ENCODE measurements around the gene GASK1A.

Gene GASK1A

GRCh38 chr3:42946050-42946449 lies 33.1 kb upstream of the GASK1A start:
- ChIA-PET CTCF (no interaction called here), POLR2A (no interaction called here)
- TF ChIP-seq LEF1 (IDR thresholded peaks at IDR 0.05; ENCODE audit: borderline replicate concordance) (no peak), NFRKB (IDR thresholded peaks at IDR 0.05) (no peak), CTBP1 (IDR thresholded peaks at IDR 0.05; ENCODE audit: borderline replicate concordance) (no peak), ARNT (IDR thresholded peaks at IDR 0.05) (no peak), HDGF (IDR thresholded peaks at IDR 0.05; ENCODE audit: borderline replicate concordance) (no peak), PKNOX1 (IDR thresholded peaks at IDR 0.05) (no peak), L3MBTL2 (conservative IDR thresholded peaks at IDR 0.05) (no peak), FOXM1 (IDR thresholded peaks at IDR 0.05; ENCODE audit: borderline replicate concordance) (no peak), SUZ12 (IDR thresholded peaks at IDR 0.05) (no peak), TARDBP (IDR thresholded peaks at IDR 0.05) (no peak), ZNF384 (IDR thresholded peaks at IDR 0.05) (no peak), FOXA1 (IDR thresholded peaks at IDR 0.05) (no peak), FOXK2 (IDR thresholded peaks at IDR 0.05) (no peak)
- no peak for DNase-seq (ENCODE audit: extremely low spot score)

GRCh38 chr3:42957573-42957972 lies 21.5 kb upstream of the GASK1A start:
- no peak for DNase-seq (ENCODE audit: extremely low spot score)
- TF ChIP-seq FOXA1 (IDR thresholded peaks at IDR 0.05) (no peak), CTBP1 (IDR thresholded peaks at IDR 0.05; ENCODE audit: borderline replicate concordance) (no peak), SUZ12 (IDR thresholded peaks at IDR 0.05) (no peak), BHLHE40 (IDR thresholded peaks at IDR 0.05; ENCODE audit: borderline replicate concordance) (no peak), LEF1 (IDR thresholded peaks at IDR 0.05; ENCODE audit: borderline replicate concordance) (no peak), ARNT (IDR thresholded peaks at IDR 0.05) (no peak), ZNF384 (IDR thresholded peaks at IDR 0.05) (no peak), FOXK2 (IDR thresholded peaks at IDR 0.05) (no peak)
- CTCF ChIA-PET: no interaction called here
- POLR2A ChIA-PET: no interaction called here

- no peak for DNase-seq (ENCODE audit: extremely low spot score)
- ChIA-PET POLR2A (no interaction called here), CTCF (interaction anchor here (2.2 kb wide), 1 partner anchor 543 kb away, joined by 11 read pairs; no protein-coding TSS in a partner anchor)
- no peak for TF ChIP-seq ELF4 (IDR thresholded peaks at IDR 0.05)
These were observed 18.8 kb upstream of the GASK1A start for GRCh38 chr3:42960282-42960681.

- TF ChIP-seq FOXK2 (IDR thresholded peaks at IDR 0.05) (no peak), NFRKB (IDR thresholded peaks at IDR 0.05) (no peak), SUZ12 (IDR thresholded peaks at IDR 0.05) (no peak), FOXA1 (IDR thresholded peaks at IDR 0.05) (no peak), LEF1 (IDR thresholded peaks at IDR 0.05; ENCODE audit: borderline replicate concordance) (no peak), ELF4 (IDR thresholded peaks at IDR 0.05) (no peak)
- DNase-seq (ENCODE audit: extremely low spot score): no peak
- ChIA-PET CTCF (interaction anchor here (1.1 to 2.8 kb wide), 6 partner anchors 18 to 542 kb away, joined by 3 to 18 read pairs (median 9); partner anchors contain the start of gene GASK1A), POLR2A (no interaction called here)
These were observed 18.3 kb upstream of the GASK1A start for GRCh38 chr3:42960786-42961185.

GRCh38 chr3:42961633-42962032 lies 17.5 kb upstream of the GASK1A start:
- DNase-seq (ENCODE audit: extremely low spot score): peak; percentile 60
- TF ChIP-seq LEF1 (IDR thresholded peaks at IDR 0.05; ENCODE audit: borderline replicate concordance) (no peak), SUZ12 (IDR thresholded peaks at IDR 0.05) (no peak), FOXA1 (IDR thresholded peaks at IDR 0.05) (no peak), PKNOX1 (IDR thresholded peaks at IDR 0.05) (no peak), NFRKB (IDR thresholded peaks at IDR 0.05) (no peak), FOXK2 (IDR thresholded peaks at IDR 0.05) (no peak), L3MBTL2 (conservative IDR thresholded peaks at IDR 0.05) (no peak), FOXM1 (IDR thresholded peaks at IDR 0.05; ENCODE audit: borderline replicate concordance) (no peak), ARNT (IDR thresholded peaks at IDR 0.05) (no peak), TARDBP (IDR thresholded peaks at IDR 0.05) (no peak), CTBP1 (IDR thresholded peaks at IDR 0.05; ENCODE audit: borderline replicate concordance) (no peak), ELF4 (IDR thresholded peaks at IDR 0.05) (no peak), BHLHE40 (IDR thresholded peaks at IDR 0.05; ENCODE audit: borderline replicate concordance) (no peak), ZNF384 (IDR thresholded peaks at IDR 0.05) (no peak), SP1 (IDR thresholded peaks at IDR 0.05) (no peak), HDGF (IDR thresholded peaks at IDR 0.05; ENCODE audit: borderline replicate concordance) (no peak)
- ChIA-PET POLR2A (no interaction called here), CTCF (interaction anchor here (0.6 to 2.8 kb wide), 17 partner anchors 8 to 541 kb away, joined by 3 to 18 read pairs (median 4); partner anchors contain the start of gene GASK1A)

GRCh38 chr3:42963269-42963668 lies 15.8 kb upstream of the GASK1A start:
- CTCF ChIA-PET: interaction anchor here (2.8 kb wide), 1 partner anchor 108 kb away, joined by 11 read pairs; no protein-coding TSS in a partner anchor
- TF ChIP-seq TARDBP (IDR thresholded peaks at IDR 0.05): no peak
- POLR2A ChIA-PET: interaction anchor here (0.6 kb wide), 1 partner anchor 266 kb away, joined by 3 read pairs; no protein-coding TSS in a partner anchor
- DNase-seq (ENCODE audit: extremely low spot score): no peak

GRCh38 chr3:42964266-42964665 lies 14.8 kb upstream of the GASK1A start:
- ChIA-PET CTCF (interaction anchor here (0.7 kb wide), 1 partner anchor 221 kb away, joined by 3 read pairs; no protein-coding TSS in a partner anchor), POLR2A (no interaction called here)

More at GRCh38 chr3:42964266-42964665, 14.8 kb upstream of the GASK1A start:
- DNase-seq (ENCODE audit: extremely low spot score): no peak
- no peak for TF ChIP-seq FOXK2 (IDR thresholded peaks at IDR 0.05)
- no peak for TF ChIP-seq ELF4 (IDR thresholded peaks at IDR 0.05)
- TF ChIP-seq FOXA1 (IDR thresholded peaks at IDR 0.05): no peak
- TF ChIP-seq LEF1 (IDR thresholded peaks at IDR 0.05; ENCODE audit: borderline replicate concordance): no peak
- TF ChIP-seq BHLHE40 (IDR thresholded peaks at IDR 0.05; ENCODE audit: borderline replicate concordance): no peak
- no peak for TF ChIP-seq PKNOX1 (IDR thresholded peaks at IDR 0.05)
- TF ChIP-seq CTBP1 (IDR thresholded peaks at IDR 0.05; ENCODE audit: borderline replicate concordance): no peak
- no peak for TF ChIP-seq HDGF (IDR thresholded peaks at IDR 0.05; ENCODE audit: borderline replicate concordance)
- no peak for TF ChIP-seq ZNF384 (IDR thresholded peaks at IDR 0.05)
- no peak for TF ChIP-seq ARNT (IDR thresholded peaks at IDR 0.05)
- TF ChIP-seq FOXM1 (IDR thresholded peaks at IDR 0.05; ENCODE audit: borderline replicate concordance): no peak
- no peak for TF ChIP-seq SP1 (IDR thresholded peaks at IDR 0.05)
- no peak for TF ChIP-seq NFRKB (IDR thresholded peaks at IDR 0.05)
- TF ChIP-seq SUZ12 (IDR thresholded peaks at IDR 0.05): no peak

Data from HEK293T (cell line).